NCI-H2081 treated with DMSO at 0.1 percent for 48 hours (cell line): ENCODE results near the gene TCF4.
A peak's percentile ranks its signal among the peaks of the same experiment; 100 is the strongest.

Source experiments
- DNase-seq: peaks from one replicate; lab custom pipeline; 2025; lab: John Stamatoyannopoulos, UW

Gene TCF4

DNA sequence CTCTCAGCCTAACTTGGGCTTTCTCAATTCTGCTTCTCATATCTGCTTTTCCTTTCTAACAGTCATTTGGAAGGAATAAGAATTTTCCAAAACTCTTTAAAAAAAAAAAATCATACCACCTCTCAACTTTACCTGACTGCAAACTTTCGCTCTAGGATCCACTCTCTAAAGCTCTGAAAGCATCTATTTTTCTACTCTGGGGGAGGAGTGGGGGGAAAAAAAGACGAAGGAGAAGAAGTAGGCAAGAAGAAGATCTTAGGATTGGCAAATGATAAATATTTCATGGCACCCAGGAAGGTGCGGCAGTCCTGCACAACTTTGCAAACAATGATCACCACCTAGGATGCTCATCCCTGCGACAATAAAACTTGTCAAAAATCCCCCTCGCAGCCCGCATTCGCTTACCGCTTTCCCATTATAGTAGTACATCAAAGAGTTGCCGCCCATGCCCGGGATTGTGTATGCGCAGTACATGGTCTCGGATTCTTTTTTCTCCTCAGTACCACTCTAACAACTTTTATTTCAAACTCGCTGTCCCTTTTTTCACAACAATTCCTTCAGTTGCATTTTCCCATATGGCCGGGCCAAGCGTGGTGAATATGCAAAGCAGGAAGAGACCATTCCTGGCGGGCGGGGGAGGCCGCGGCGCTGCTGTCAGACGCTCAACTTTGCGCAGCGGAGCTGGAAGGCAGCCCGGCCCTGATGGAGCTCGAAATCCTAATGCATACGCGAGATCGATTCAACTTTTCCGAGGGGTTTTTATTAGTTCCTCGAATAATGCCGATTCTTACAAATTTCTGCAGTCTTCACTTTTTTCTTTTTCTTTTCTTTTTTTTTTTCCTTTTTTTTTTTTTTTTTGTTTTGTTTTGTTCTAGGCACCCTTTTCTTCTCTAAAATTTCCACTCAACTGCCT, 266.5 kb downstream of the TCF4 start:
- peak; percentile 18 for DNase-seq

DNA sequence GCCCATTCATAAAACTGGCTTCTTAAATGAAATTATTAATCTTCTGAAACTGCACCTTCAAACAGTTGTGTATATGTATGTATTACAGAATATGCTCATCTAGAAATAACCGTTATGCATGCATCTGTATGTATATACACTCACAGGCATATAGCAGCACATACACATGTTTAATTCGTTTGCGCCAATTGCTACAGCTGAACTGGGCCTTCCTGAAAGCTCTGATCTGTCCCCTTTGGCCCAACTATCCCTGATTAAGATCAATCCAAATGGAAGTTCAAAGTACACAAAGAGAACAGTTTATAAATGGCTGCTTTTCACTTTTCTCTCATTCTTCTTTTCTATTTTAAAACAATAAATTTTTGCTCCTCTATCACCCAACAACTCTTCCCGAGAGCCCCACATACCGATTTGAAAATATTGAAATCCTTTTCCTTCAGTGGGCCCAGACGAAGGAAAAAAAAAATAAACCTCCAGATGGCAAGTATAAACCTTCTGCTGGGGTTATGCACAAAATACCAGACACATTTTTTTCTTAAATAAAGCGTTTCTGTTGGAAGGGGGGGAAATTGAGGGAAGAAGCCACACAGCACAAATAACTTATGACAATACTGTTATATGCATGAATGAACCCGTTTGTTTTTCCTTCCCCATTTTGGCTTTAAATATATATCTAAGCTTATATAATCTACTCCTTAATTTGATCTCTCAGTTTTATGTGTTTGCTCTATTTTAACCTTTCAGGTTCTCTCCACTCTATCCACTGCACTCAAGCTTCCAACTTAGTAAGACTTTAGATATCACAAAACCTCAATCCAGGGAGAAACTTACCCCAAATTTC, 267.3 kb downstream of the TCF4 start:
- DNase-seq = no peak

DNA sequence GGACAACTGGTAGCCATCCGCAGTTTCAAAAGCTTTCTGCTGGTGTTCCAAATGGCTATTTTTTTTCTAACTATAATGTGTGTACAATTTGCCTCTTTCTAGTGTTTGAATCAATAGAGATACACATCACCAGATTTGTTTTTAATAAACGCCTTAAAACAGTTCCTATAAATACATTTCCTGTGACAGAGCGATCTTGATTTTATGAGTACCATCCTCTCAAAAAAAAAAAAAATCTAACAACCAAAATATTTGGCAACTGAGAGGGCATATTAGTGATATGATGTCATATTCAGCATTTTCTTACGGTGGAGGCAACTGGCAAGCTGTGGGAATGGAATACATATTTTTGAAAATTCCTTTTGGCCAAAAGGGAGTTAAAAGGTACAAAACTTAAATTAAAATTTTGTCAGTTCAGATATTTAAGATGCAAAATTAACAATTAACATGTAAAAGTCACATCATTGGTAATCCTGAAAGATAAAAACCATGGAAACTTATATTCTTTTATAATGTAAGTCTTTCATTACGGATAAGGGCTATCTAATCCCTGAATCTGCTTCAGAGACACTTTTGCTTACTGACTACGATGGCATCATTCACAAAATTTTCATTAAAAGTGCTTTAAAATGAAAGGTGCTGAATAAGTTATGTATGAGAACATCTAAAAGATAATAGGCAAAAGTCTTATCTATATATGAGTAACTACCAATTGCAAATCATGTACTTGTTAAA, 268.4 kb downstream of the TCF4 start:
- DNase-seq = no peak

DNA sequence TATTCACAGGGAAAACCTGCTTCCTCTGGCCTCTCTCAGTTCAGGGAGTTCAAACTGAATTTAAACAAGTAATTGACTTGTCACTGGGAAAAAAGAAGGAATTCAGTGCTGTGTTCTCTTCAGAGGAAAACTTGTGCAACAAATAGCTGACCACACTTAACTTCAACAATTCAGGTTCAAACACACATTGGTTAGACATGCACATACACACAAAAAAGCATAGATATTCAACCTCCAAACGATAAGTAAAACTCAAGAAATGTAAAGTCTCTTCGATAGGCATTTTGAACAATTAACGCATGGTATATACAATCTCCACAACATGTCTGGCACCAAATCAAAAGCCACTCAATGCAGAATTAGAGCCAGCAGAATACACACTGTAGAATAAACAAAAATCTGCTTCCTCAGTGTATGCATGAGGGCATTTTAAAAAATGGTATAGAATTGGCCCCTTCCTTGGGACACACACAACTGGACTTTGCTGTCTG, 269.0 kb downstream of the TCF4 start:
- no peak for DNase-seq

- no peak for DNase-seq
These were observed 270.1 kb downstream of the TCF4 start for GRCh38 chr18:55317864-55318263.

DNA sequence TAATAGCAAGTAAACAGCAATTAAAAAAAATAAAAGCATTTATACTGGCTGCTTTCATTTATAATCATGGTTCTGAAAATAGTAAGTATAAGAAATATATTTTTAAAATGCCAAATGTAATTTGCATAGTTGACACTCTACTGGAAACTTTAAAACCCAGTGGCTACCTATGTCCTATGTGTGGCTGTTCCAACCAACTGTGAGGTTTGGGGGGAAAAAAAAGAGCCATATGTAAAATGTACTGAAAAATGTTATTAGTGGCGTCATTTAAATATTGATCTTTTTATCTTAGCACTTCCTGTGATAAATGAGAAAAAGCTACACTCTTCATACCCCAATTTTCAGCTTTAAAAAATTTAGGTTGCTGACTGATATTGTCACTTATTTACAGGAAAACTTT, 270.7 kb downstream of the TCF4 start:
- no peak for DNase-seq

DNA sequence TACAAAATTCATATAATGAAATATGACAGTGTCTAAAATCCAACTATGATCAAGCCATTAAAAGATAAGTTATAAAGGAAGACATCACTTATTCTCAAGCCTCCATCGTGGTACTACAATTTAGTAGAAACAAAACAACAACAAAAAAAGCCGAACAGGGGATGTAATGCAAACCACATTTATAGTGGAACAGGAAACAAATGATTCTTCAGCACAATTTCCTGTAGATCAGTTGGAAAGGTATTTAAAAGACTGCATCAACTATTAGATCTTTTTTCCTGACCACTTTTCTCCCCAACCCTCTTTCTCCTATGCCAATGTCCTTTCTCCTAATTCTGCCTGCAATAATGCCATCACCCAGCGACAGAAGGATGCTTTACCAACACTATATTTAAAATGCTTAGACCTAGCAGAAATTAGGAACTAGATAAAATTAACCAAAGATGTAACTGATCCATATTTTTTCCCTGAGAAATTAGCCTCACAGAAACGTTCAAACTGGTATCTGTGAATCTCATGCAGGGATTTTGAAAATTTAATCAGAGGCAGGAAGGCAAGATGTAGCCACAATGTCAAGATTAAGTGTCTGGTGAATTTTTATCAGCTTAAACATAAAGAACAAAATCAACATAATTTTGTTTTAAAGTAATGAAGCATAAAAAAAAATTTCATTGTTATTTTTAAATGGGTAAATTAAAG, 271.4 kb downstream of the TCF4 start:
- DNase-seq = no peak

- DNase-seq = peak; percentile 16
These were observed 273.3 kb downstream of the TCF4 start for GRCh38 chr18:55314615-55315237.

GRCh38 chr18:55314031-55314430, 274.0 kb downstream of the TCF4 start:
- no peak for DNase-seq

GRCh38 chr18:55310863-55311262, 277.1 kb downstream of the TCF4 start:
- DNase-seq = no peak

DNA sequence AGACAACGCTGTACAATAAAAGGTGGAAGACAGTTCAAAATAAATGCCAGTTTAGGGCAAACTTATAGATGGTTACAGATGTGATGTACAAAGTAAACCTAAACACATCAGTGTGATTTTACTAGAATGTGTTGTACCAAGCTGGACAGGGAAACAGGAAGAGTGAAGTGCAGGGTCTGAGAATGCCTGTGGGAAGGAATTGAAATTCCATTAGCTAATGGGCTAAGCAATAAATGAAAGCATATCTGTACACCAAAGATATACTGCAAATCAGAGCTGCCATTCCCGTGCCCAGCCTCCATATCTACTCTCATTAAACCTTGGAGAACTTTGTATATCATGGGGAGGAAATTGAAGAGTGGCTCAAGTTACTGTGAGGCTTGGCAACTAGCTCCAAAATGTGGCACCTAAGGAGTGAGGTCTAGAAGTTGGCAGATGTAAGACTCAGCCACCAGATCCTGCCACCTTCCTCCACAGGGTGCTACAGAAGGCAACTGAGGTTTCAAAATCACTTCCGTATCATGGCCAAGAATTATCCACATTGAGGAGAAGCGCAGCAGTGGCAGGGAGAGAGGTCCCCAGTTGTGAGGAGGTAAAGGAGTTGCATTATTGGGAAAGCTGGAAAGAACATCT, 277.8 kb downstream of the TCF4 start:
- DNase-seq = no peak

- DNase-seq = no peak
These were observed 278.7 kb downstream of the TCF4 start for GRCh38 chr18:55309249-55309648.

DNA sequence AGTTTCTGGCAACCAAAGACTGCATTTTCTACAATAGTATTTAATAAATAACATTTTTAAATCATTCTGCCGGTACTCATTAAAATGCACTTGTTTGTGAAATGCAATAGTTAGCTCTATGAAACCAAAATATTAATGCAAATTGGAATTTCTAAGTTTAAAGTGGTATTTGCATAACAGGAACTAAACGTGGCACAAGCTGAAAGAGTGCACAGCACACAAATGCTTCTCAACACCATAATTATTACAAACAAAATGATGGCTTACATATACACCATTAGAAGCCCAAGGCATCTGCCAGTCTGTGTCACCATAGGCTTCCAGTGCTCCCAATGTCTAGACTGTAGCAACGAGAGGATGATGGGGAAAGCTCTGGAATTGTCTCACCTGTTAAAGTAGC, 280.5 kb downstream of the TCF4 start:
- DNase-seq = no peak

GRCh38 chr18:55306359-55307024, 281.5 kb downstream of the TCF4 start:
- DNase-seq = no peak

DNA sequence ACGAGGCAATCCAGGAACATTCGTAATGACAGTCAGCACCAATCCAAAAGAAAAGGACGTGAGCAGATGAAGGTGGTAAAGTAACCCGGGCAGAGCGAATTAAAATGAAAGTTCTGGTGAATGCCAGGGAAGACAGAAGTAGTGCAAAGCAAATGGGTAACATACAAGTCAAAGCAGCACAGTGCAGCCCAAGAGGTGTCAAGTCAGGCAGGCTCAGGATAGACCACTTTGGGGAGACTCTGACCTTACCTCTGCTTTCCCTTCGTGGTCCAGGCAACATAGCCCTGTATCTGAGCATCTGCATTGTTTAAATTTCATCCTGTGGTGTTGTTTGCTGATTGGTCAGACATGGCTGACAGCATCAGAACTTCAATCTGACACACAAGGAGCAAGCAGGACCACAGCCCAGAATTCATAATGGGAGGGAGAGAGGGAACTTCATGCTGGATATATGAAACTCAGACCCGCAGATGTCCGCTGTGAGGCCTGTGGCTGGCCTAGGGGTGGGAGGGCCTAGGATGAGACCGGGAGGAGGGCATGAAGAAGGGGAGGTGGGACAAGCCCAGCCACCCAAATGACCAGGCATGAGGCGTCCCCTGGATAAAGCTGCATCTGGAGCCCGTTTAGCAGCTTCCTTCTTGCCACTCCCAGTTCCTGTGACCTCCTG, 285.7 kb downstream of the TCF4 start:
- no peak for DNase-seq

DNA sequence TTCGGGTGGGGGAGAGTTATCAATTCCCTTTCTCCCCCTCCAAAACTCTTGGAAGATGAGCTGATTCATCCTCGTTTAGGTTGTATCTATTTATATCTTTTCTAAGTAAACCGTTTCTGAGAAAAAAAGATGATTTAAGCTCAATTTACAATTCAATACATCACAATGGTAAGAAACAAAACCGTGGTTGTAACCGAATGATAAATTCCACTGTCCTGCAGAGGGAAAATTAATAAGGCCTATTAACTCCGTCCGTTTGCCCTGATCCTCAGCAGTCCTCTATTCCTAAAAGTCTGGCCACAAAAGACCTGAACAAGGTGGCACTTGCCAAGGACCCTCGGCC, 286.2 kb downstream of the TCF4 start:
- no peak for DNase-seq

- no peak for DNase-seq
These were observed 287.0 kb downstream of the TCF4 start for GRCh38 chr18:55300936-55301531.

DNA sequence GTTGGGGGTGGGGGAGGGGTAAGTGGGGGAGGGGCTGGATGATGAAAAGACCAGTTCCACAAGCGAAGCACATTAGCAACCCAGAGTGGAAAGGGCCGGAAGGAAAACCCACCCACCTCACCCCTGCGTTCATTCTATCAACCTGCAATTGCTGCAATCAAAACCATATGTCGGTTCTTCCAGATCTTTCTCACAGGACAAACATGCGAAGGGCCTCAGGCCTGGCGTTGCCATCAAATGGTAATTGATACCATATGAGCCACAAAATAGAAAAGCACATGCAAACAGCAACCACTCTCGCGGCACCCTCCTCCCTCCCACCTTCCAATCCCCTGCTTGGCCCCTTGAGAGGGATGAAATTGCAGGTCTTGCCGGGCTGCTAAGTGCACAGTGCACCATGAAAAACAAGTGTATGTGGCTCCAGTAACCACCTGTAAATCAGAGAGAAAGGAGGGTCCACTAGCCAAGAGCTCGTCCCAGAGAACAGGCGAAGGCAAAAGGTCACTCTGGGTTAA, 287.5 kb downstream of the TCF4 start:
- no peak for DNase-seq

- no peak for DNase-seq
These were observed 291.2 kb downstream of the TCF4 start for GRCh38 chr18:55296778-55297177.
